Epidermal melanocyte (primary cell): ENCODE data around the gene SGCD.

ENCODE experiments used
- DNase-seq: peaks from one replicate; pipeline ENCODE4 v3.0.0; 2011; ENCODE audit warnings: low spot score; ENCODE audit not compliant: insufficient read length

Gene SGCD

DNA sequence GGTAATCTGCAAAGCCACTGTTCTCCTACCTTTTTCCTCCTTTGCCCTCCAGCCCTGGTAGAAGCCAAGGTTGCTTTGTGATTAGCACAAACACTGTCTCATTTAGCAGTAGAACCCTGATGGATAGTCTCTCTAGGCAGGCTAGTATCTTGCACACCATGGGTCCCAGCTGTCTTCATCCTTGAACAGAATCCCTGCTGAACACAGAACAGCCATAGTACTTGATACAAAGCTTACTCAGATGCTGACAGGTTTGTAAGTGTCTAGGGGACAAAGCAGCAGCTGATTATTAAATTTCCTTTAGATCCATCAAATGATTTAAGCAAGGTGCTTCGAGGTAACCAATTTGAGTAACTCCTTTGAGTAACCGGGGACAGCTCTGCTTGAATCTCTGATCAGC, 359.4 kb downstream of the SGCD start:
- DNase-seq: no peak

DNA sequence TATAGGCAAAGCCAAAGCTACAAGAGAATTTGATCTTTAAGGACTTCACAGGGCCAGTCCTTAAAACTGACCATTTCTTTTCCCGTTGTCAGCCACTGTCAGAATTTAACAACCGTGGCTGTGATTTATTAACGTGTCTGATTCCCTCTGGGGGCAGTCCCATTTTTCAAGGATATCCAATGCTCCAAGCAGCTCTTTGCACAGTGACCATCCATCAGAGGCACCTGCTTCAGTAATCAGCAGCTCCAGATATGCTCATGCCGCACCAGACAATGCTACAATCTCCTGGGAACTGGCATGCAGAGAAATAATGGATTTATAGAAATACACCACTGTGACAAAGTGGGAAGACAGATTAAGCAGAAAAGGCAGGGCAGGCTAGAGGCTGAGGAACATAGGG, 359.8 kb downstream of the SGCD start:
- DNase-seq: no peak

DNA sequence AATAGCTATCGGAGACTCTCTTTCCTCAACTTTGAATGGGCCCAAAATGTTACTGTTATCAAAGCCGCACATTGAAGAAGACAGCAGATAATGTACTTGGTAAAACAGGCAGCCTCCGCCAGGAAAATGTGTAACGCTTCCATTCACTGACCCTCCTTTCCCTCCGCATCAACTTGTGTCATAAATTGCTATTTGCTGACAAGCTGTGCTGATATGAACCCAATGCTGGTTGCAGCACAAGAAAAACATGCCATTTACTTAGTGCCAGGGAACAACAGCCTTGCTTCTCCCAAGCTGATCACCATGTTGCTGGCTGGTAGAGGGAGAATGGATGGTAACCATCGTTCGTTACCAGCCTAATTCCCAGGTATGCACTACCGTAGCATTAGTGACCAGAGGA, 360.6 kb downstream of the SGCD start:
- no peak for DNase-seq

DNA sequence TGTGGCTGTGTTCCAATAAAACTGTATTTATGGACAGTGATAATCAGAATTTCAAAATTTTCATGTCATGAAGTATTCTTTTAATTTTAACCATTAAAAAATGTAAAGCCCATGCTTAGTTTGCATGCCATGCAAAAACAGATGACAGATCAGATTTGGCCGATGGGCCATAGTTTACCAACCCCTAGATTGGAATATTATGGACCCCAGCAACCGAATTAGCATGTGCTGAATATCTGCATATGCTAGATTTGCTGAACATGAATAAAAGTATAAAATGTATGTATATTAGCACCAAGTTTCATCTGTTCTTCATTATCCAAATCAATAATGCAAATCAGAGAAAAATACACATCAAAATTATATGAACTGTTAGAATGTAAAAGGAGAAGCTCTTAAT, 364.6 kb downstream of the SGCD start:
- no peak for DNase-seq

DNA sequence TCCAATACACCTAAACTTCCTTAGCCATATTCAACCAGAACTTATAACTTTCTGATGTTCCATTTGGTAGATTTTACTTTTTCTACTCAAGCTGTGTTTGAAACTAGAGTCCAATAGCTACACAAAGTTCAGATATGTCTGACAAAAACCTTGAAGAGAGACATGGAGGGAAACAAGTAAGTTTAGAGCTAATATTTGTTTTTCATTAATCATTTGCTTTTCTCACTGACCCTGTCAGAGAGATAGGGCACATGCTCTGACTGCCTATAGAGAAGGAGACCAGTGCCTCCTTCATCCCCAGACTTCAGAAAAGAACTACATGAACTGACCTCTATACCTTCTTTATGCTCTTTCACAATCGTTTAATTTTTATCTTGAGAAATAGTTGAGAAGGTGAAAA, 366.1 kb downstream of the SGCD start:
- no peak for DNase-seq

DNA sequence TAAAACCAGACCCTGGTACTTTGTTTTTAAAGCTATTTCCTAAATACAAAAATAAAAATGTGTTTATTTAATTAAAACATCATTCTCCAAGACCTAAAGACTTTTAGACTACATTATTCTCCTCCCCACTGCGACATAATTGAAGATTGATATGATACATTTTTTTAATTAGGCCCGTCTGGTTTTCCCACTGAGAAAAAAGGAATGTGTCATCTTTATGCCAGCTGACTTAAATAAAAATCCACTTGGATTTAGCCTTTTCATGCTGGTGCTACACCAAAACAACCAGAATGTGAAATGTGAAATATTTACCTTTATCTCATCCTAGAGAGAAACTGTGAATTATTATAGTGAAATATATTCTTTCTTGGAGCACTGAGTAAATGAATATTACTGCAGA, 367.6 kb downstream of the SGCD start:
- DNase-seq: no peak

DNA sequence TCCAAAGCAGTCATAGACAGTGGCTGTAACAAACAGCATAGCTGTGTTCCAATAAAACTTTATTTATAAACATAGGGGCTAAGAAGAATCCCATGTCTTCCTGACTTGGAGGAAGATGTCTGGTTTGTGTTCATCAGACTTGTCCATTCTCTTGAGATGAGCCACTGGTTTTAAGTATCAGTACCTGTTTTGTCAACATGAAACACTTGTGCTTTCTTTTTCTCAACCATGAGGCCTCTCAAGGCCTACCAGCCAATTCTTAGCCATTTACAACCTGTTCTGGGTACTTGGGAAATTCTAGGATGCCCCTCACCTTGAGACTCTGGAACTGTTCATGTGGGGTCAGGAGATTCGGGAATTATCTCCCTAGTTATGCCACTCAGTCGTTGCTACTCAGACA, 368.8 kb downstream of the SGCD start:
- DNase-seq: no peak

DNA sequence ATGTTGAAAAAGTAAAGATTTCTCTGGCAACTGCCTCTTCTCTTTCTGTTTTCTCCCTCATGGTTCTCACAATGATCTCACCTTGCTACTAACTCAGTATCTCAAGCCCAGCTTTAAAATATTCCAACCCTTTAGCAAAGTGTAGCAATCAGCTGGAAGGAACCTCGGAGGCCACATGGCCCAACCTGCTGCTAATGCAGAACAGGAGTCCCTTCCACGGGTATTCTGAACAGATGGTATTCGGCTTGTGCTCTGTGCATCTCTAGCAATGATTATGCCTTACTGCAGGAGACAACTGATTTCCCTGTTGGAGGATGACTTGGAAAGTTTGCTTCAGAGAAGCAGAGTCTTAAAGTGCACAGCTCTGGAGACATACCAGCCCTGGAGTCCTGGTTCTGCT, 371.4 kb downstream of the SGCD start:
- no peak for DNase-seq

DNA sequence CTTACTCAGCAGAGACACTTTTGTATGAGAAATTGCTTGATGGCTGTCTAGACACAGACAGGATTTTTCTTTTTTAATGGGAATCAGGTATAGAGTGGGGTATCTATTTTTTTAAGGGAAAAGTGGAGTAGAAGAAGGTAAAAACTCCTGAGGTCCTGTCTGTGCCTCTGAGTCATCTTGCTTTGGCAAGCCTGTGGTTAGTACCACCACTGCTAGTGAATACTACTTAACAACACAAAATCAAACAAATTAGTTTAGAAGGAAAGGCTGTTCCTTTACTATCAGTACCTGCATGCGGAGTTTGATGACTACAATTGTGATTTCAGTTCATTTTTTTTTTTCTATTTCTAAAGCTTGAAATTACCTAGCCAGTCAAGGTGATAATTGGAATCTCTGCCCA, 372.2 kb downstream of the SGCD start:
- no peak for DNase-seq

DNA sequence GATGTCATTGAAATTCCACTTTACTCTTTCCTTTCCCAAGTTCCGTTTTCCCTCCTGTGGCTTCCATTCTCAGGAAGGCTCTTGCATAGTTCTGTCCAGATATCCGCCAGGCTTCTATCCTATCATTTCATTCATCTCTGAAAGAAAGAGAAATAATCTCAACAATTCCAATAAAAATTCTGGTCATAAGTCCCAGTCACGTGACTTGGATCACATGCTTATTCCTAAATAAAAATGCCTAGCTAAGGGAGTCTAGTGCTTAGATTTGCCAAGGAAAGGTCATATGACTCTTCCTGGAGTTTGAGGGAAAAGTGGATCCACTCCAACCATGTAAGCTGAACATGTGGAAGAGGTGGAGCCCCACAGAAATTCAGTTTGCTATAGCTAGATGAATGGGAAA, 377.2 kb downstream of the SGCD start:
- DNase-seq: no peak

DNA sequence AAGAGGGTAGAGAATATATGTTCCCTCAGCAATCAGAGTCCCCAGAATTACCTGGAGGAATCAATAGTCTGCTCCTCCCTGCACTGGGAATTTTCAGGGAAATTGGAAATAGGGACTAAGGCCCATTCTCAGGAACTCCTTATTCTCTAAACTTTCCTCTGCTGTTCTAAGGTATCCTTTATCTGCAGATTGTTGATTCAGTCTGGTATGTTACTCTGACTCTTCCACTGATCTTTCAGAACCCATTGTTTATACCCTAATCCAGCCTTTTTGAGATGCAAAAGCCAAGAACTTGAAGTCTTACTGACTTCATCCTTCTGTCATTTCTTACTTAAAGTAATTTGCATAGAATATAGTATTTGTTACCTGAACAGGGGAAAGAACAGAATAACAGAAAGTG, 379.7 kb downstream of the SGCD start:
- DNase-seq: no peak

DNA sequence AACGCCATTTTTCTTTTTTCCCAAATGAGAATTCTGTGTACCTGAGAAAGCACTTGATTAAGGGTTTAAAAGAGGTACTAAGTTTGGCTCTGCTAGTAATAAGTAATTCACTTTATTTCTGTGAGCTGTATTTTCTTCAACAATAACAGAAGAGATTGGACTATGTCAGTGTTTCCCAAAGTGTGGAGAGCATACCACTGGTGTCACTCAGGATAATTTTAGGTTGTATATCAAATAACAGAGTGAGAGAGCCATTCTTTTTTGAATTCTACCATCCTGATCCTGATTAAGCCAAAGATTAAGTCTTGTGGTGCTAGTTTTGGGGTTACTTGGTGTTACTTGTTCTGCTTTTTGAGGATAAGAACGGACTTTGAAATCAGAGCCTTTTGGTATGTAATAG, 380.8 kb downstream of the SGCD start:
- DNase-seq: no peak

DNA sequence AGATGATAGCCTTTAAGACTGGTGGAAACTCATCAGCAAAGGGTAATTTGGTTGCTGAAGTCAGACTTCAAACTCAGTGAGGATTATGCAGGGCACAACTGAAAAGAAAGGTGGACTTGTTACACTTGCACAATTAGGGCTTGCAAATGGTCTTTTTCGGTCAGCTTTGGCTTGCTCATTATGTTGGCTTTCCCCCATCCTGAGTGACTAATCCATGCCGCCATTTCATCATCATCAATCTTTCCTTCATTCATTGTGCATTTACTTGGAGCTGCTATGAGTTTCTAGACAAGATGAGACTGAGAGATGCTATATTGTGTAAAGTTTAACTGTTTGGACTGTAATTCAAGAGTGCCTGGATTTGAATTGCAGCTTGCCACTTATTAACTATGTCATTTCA, 388.3 kb downstream of the SGCD start:
- DNase-seq: no peak

DNA sequence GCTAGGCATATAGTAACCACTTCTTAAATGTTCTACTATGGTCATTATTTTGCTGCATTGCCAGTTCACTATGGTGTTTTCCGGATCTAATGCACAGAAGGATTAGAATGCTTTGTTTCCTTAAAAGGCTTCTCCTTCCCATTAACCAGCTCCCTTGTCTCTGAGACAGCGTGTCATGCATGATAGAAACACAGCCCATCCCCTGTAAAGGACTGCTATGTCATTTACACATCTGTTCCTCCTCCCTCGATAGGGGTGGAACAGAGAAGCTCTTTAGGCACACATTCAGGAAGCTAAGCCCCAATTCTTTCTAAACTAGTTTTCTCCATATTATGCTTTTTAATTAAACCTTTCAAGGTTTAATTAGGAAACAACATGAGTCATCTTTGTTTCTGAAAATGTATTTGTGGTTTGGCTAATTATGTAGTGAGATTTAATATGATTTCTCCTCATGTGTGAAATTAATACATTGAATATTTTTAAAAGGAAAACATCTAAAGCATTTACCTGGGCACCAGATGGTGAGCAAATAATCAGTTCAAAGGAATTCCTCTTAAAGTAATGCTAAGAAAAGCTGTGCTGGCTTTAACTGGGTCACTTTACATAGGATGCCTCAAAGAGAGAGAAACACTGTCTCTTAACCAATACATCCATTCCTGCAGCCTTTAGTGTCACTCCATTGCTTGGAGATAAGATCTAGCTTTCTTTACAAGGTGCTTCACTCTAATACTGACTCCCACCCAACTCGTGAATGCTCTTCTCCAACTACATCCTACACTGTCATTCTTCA, 389.8 kb downstream of the SGCD start:
- no peak for DNase-seq

DNA sequence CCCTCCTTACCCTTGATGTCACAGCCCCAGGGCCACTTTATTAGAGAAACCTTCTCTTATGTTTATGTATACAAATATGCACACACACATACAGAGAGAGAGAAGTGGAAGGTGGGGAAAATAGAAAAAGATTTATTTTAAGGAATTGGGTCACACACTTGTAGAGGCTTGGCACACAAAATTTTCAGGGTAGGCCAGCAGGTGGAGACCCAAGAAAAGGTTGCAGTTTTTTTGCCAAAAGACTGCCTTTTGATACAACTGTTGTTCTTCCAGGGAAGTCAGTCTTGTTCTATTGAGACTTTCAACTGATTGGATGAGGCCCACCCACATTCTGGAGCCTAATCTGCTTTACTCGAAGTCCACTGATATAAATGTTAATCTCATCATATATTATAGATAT, 392.0 kb downstream of the SGCD start:
- no peak for DNase-seq

DNA sequence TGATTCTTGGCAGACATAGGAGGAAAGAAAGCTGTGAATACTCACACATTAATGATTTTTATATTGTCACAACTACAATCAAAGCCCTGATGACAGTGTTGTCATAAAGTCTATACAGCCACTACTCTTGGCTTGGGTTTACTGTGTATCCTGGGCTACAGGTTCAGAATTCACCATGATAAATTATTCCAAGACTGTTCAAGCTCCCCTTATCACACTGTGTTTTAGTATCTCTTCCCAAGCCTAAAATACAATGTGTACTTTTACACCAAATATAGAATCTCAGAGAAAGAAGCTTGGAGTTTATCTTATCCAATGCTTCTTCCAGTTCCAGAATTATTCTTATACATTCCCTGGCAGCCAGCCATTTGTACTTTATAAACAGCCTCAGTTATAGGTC, 395.4 kb downstream of the SGCD start:
- no peak for DNase-seq

DNA sequence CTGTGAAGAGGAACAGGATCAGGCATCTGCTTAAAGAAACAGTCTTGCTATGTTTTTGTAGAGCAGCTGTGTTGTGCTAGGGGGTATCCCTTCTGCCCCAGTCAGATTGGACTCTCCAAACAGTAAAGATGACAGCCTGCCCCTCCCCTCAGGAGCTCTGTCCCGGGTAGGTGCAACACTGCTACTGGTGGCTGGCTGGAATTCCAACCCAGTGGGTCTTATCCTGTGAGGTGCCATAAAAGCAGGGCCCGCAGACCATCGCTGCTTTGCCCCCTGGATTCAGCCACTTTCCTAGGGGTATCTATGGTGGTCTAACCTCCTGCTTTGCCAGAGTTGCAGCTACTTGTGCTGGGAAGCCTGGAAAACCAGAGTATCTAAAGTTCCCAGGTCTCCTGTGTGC, 408.5 kb downstream of the SGCD start:
- DNase-seq: no peak

DNA sequence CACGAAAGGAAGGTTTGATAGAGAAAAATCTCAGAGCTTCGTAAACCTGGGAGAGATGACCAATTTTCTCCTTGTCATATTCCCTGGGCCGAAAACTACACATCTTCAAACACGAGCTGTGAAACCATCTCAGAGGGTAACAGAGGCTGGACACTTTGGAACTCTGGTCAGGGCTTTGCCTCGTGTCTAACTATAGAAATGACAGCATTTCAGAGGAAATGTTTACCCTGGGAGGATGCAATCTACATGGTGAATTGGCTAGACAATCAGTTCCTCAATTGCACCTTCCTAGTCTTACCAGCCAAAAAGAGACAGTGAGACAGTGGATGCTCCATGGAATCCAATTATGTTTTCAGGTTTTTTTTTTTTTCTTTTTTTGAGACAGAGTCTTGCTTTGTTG, 414.6 kb downstream of the SGCD start:
- DNase-seq: no peak

DNA sequence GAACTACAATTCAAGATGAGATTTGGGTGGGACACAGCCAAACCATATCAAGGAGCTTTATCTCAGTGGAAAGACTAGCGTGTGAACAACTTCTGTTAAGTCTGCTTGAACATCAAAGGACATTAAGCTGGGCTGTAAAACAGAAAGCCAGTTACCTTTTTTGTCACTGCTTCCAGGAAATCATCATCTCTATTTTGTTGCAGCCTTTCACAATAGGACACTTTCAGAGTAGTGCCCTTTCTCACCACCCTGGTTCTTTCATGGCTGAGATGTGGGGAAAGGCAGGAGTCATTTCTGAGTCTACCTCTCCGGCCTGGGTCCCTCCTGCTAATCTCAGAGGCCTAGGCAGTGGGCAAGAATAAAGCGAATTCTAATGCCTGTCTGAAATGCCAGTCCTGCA, 426.9 kb downstream of the SGCD start:
- DNase-seq: no peak

DNA sequence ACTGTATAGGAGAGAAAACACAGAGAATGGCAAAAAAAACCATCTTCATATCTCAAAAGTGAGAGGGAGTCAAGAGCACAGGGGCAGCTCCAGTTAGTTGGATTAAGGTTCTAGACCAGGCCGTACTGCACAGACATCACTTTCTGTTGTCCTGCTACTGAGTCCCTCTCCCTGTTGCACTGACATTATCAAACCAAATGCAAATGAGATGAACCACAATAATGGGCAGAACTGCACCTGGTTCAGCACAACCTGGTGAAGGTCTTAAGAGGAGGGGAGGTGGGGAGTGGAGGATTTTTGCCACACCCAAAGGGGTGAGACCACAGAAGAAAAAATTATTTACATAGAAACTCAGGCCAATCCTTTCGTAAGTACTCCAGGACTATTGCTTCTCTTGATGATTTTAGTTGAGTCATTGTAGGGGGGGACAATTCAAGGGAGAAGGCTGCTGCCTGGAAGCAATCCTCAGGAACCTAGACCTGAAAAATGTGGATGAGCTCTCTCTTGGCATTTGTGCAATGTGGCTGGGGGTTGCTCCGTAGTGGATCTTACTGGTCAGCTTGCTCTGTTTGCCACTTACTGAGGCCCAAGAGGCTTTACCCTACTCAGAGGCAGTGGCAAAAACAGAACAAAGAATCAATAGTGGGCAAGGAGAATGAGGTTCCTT, 428.6 kb downstream of the SGCD start:
- DNase-seq: no peak

DNA sequence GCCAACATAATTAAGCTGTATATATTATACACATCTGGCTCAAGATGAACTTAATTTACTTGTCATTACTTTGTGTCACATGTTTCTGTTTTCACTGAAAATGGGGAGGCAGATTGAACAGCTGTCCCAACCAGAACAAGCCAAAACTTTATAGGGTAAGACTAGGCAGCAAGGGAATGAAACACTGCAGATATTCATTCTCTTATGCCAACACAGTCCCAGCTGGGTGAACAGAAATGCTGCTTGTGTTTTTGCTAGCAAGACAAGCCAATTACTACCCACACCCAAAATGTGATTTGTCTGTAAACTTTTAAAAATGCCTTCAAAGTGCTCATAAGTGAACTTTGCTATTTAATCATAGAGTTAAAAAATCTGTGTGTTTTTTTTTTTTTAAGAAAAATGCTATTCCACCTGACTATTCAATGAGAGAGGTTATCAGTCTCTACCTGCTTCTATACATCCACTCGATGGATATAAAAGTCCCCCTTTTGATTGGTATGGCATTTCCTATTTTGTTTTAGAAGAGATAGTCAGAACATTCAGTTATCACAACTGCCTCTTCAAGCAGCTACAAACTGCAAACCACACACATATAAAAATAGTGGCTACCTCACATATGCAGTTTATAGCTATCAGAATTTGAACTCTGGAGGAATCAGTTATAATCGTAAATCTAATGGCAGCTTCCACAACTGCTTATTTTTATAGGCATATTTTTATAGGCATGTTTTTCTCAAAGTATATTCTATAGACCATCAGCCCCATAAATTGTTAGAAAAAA, 431.2 kb downstream of the SGCD start:
- no peak for DNase-seq

DNA sequence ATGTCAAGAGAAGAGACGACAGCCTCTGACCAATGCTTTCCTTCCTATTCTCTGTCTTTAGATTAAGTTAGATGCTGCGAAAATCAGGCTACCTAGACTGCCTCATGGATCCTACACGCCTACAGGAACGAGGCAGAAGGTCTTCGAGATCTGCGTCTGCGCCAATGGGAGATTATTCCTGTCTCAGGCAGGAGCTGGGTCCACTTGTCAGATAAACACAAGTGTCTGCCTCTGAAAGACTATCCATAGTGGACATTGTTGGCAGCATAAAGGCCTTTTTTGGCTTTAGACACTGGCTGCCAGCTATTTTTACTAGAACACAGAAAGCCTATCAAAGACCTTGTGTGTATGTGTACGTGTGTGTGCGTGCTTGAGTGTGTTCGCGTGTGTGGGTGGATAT, 432.2 kb downstream of the SGCD start:
- no peak for DNase-seq

DNA sequence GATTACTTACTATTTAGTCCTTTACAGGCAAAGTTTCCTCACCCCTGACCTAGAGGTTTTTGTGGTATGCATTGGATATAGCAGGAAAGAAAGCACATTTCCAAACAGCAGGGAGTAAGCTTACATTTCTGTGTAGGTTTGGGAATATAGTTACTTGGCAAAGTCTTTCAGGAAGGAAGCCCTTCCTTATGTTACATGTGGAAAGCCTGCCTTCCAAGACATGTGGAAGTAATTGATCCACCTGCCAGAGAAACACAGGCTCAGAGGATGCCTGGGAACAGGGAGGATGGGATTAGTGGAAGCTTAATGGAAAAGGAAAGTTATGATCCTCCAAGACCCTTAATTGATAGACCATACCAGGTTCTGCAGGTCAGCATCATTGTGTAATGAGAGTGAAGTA, 435.8 kb downstream of the SGCD start:
- DNase-seq: no peak
